GM23338 (cell line): Measurements from ENCODE around the gene TMEM244. TPM values are rescaled to one million over a fixed set of nuclear protein-coding genes. Genes with fewer than 3 reads are reported as not detected.

Source experiments
- ATAC-seq: fragments of 200-7000 bp; cut with Tn5 transposase; 3 replicates; pipeline ENCODE4 v1.9.1; 2020
- DNase-seq: peaks from one replicate; pipeline ENCODE4 v3.0.0-alpha.2; 2015; ENCODE audit warnings: low spot score
- H2AFZ ChIP-seq: fragments of 200-600 bp; sonication (generic); 2 replicates; pipeline ENCODE4 v1.8.0; 2016; ENCODE audit warnings: antibody characterized with exemption, mild to moderate bottlenecking, moderate library complexity
- H3F3A ChIP-seq: fragments of 200-600 bp; sonication (generic); replicated peaks from 2 replicates; pipeline ENCODE4 v1.8.0; 2017; ENCODE audit warnings: antibody characterized with exemption, mixed run types, low read depth
- H3K27ac ChIP-seq: fragments of 200-600 bp; sonication (generic); 2 replicates; pipeline ENCODE4 v1.6.1; 2016; ENCODE audit warnings: low read depth
- H3K27me3 ChIP-seq: fragments of 200-600 bp; sonication (generic); 2 replicates; pipeline ENCODE4 v1.8.0; 2016; ENCODE audit warnings: mild to moderate bottlenecking, mixed run types, moderate library complexity; ENCODE audit not compliant: insufficient read depth
- H3K36me3 ChIP-seq: fragments of 200-600 bp; sonication (generic); 2 replicates; pipeline ENCODE4 v1.8.0; 2016; ENCODE audit warnings: mild to moderate bottlenecking; ENCODE audit not compliant: insufficient read depth
- H3K4me1 ChIP-seq: fragments of 200-600 bp; sonication (generic); 2 replicates; pipeline ENCODE4 v1.8.0; 2016; ENCODE audit warnings: mild to moderate bottlenecking, moderate library complexity; ENCODE audit not compliant: insufficient read depth
- H3K4me2 ChIP-seq: fragments of 200-600 bp; sonication (generic); 2 replicates; pipeline ENCODE4 v1.7.1; 2017; ENCODE audit warnings: mixed run types
- H3K4me3 ChIP-seq: fragments of 200-600 bp; sonication (generic); 2 replicates; pipeline ENCODE4 v1.6.1; 2016; ENCODE audit warnings: mixed run types
- H3K79me2 ChIP-seq: fragments of 200-600 bp; sonication (generic); replicated peaks from 2 replicates; pipeline ENCODE4 v1.8.0; 2017; ENCODE audit warnings: mild to moderate bottlenecking; ENCODE audit not compliant: insufficient read depth
- H3K9me2 ChIP-seq: fragments of 200-600 bp; sonication (generic); 2 replicates; pipeline ENCODE4 v1.8.0; 2017; ENCODE audit not compliant: insufficient read depth
- H4K20me1 ChIP-seq: fragments of 200-600 bp; sonication (generic); replicated peaks from 2 replicates; pipeline ENCODE4 v1.8.0; 2017; ENCODE audit warnings: mild to moderate bottlenecking; ENCODE audit not compliant: insufficient read depth
- H3K27ac Mint-ChIP-seq: 2 replicates; pipeline ENCODE4 v1.8.0; 2020; ENCODE audit warnings: inconsistent platforms, mild to moderate bottlenecking, moderate library complexity, mixed read lengths
- H3K27me3 Mint-ChIP-seq: 3 replicates; pipeline ENCODE4 v1.8.0; 2022; ENCODE audit warnings: low read depth, mild to moderate bottlenecking, moderate library complexity, mixed read lengths, inconsistent platforms; ENCODE audit not compliant: insufficient read depth, poor library complexity
- H3K36me3 Mint-ChIP-seq: 3 replicates; pipeline ENCODE4 v1.8.0; 2021; ENCODE audit warnings: low read depth, mild to moderate bottlenecking, inconsistent platforms, moderate library complexity, mixed read lengths
- H3K4me1 Mint-ChIP-seq: 3 replicates; pipeline ENCODE4 v1.8.0; 2020; ENCODE audit warnings: mild to moderate bottlenecking, inconsistent platforms, mixed read lengths
- H3K4me3 Mint-ChIP-seq: 3 replicates; pipeline ENCODE4 v1.8.0; 2021; ENCODE audit warnings: moderate library complexity, mild to moderate bottlenecking, inconsistent platforms, mixed read lengths
- H3K9me3 Mint-ChIP-seq: 3 replicates; pipeline ENCODE4 v1.8.0; 2020; ENCODE audit warnings: moderate library complexity, mild to moderate bottlenecking, inconsistent platforms, mixed read lengths
- CREB1 ChIP-seq: fragments of 250-450 bp; sonication (Bioruptor Pico); IDR thresholded peaks from 2 replicates; pipeline ENCODE4 v1.5.0; 2020; ENCODE audit warnings: low read depth, mild to moderate bottlenecking, moderate library complexity
- CTCF ChIP-seq, 2 experiments: fragments of 200-600 bp in 1 of 2; sonication (generic) in 1 of 2; conservative IDR thresholded peaks; 2 replicates each; pipeline versions ENCODE4 v1.5.1 to v1.6.1; 2016 to 2017; ENCODE audit warnings: antibody characterized with exemption in 2 of 2, low read depth in 2 of 2, mild to moderate bottlenecking in 2 of 2, moderate library complexity in 1 of 2
- ETS1 ChIP-seq: IDR thresholded peaks from 2 replicates; pipeline ENCODE4 v1.6.1; 2016; ENCODE audit warnings: antibody characterized with exemption
- EZH2 ChIP-seq: fragments of 200-600 bp; sonication (generic); IDR thresholded peaks from one replicate; pipeline ENCODE4 v1.8.0; 2017; ENCODE audit warnings: antibody characterized with exemption, mild to moderate bottlenecking, low read depth; ENCODE audit not compliant: unreplicated experiment
- EZH2phosphoT487 ChIP-seq: fragments of 200-600 bp; sonication (generic); IDR thresholded peaks from one replicate; pipeline ENCODE4 v1.8.1; 2018; ENCODE audit warnings: antibody characterized with exemption; ENCODE audit not compliant: unreplicated experiment
- JUNB ChIP-seq: IDR thresholded peaks from one replicate; pipeline ENCODE4 v1.6.1; 2016; ENCODE audit warnings: antibody characterized with exemption; ENCODE audit not compliant: unreplicated experiment
- NANOG ChIP-seq: IDR thresholded peaks from 2 replicates; pipeline ENCODE4 v1.6.1; 2016; ENCODE audit warnings: antibody characterized with exemption, borderline replicate concordance
- POLR2AphosphoS5 ChIP-seq: IDR thresholded peaks from 2 replicates; pipeline ENCODE4 v1.6.1; 2016; ENCODE audit warnings: antibody characterized with exemption, low read depth
- REST ChIP-seq: IDR thresholded peaks from one replicate; pipeline ENCODE4 v1.6.1; 2018; ENCODE audit warnings: antibody characterized with exemption; ENCODE audit not compliant: unreplicated experiment
- STAT1 ChIP-seq: IDR thresholded peaks from one replicate; pipeline ENCODE4 v1.6.1; 2016; ENCODE audit warnings: antibody characterized with exemption; ENCODE audit not compliant: unreplicated experiment
- ZNF114 ChIP-seq: fragments of 250-450 bp; sonication (Bioruptor Pico); IDR thresholded peaks from 2 replicates; pipeline ENCODE4 v1.5.0; 2020; ENCODE audit warnings: mild to moderate bottlenecking, moderate library complexity
- ZNF331 ChIP-seq: fragments of 250-450 bp; sonication (Bioruptor Pico); IDR thresholded peaks from 2 replicates; pipeline ENCODE4 v1.5.0; 2020; ENCODE audit warnings: low read depth, mild to moderate bottlenecking, moderate library complexity
- ZNF462 ChIP-seq: fragments of 250-450 bp; sonication (Bioruptor Pico); IDR thresholded peaks from 2 replicates; pipeline ENCODE4 v1.5.0; 2020; ENCODE audit warnings: mild to moderate bottlenecking, moderate library complexity
- polyA plus RNA-seq: library from polyadenylated mRNA; unstranded; fragments of >200 nt; fragmentation: Nextera tagmentation; extraction: Ambion mirVana; gene quantifications from 2 replicates; pipeline ENCODE4 v1.2.1, GENCODE V29; 2016
- total RNA-seq: library from RNA; depleted of rRNA; stranded (reverse); fragments of >200 nt; shearing (Covaris generic); gene quantifications from 2 replicates; pipeline ENCODE4 v1.2.3, GENCODE V29; 2014

The TMEM244 gene
- total and polyA plus RNA-seq, 2 experiments from 2014 or later: not detected

GRCh38 chr6:129785756-129786135, 75.4 kb downstream of the TMEM244 start:
- Mint-ChIP-seq H3K27ac (no peak overlapping the region), H3K36me3 (no peaks in the 10 kb centered on the region), H3K27me3 (no peaks in the 10 kb centered on the region), H3K4me1 (peaks cover 5% of the 10 kb centered on the region; the same call in 1 of the 3 replicates), H3K4me3 (no peak overlapping the region), H3K9me3 (no peaks in the 10 kb centered on the region)
- no peak for DNase-seq
- no peaks in the 10 kb centered on the region for H3F3A ChIP-seq
- no peaks in the 10 kb centered on the region for H3K36me3 ChIP-seq
- H3K4me3 ChIP-seq: no peak overlapping the region
- no peaks in the 10 kb centered on the region for H3K79me2 ChIP-seq
- no peak for TF ChIP-seq CTCF (conservative IDR thresholded peaks at IDR 0.05; ENCODE audit: low read depth in 2 of 2)
- TF ChIP-seq JUNB: no peak
- no peak for TF ChIP-seq STAT1
- TF ChIP-seq ETS1: no peak
- no peak for TF ChIP-seq EZH2phosphoT487
- no peak for TF ChIP-seq POLR2AphosphoS5
- TF ChIP-seq REST: no peak
- no peak for TF ChIP-seq CREB1
- TF ChIP-seq NANOG: no peak
- TF ChIP-seq EZH2: no peak
- no peak for TF ChIP-seq ZNF462 (CRISPR knock-in tag)
- TF ChIP-seq ZNF331 (CRISPR knock-in tag): no peak
- no peak for TF ChIP-seq ZNF114
- no peaks in the 10 kb centered on the region for H4K20me1 ChIP-seq
- H2AFZ ChIP-seq: peak overlapping the region; percentile 70; the same call in 1 of the 2 replicates
- no peak for ATAC-seq
- no peak overlapping the region for H3K27ac ChIP-seq
- no peaks in the 10 kb centered on the region for H3K9me2 ChIP-seq
- H3K27me3 ChIP-seq: no peaks in the 10 kb centered on the region
- no peaks in the 10 kb centered on the region for H3K4me1 ChIP-seq
- no peak overlapping the region for H3K4me2 ChIP-seq
